Activated T-cell treated with anti-CD3 and anti-CD28 coated beads for 48 hours (primary cell): ENCODE data around the gene HECTD2.
"Not testable (repeated sequence)": the region's sequence is repeated elsewhere in the genome, so short reads cannot be mapped to it uniquely, and the experiment has no call there.

Experiments used
- DNase-seq: peaks from one replicate; pipeline ENCODE4 v3.0.0-alpha.2; 2020; ENCODE audit warnings: low read depth

Gene HECTD2

DNA sequence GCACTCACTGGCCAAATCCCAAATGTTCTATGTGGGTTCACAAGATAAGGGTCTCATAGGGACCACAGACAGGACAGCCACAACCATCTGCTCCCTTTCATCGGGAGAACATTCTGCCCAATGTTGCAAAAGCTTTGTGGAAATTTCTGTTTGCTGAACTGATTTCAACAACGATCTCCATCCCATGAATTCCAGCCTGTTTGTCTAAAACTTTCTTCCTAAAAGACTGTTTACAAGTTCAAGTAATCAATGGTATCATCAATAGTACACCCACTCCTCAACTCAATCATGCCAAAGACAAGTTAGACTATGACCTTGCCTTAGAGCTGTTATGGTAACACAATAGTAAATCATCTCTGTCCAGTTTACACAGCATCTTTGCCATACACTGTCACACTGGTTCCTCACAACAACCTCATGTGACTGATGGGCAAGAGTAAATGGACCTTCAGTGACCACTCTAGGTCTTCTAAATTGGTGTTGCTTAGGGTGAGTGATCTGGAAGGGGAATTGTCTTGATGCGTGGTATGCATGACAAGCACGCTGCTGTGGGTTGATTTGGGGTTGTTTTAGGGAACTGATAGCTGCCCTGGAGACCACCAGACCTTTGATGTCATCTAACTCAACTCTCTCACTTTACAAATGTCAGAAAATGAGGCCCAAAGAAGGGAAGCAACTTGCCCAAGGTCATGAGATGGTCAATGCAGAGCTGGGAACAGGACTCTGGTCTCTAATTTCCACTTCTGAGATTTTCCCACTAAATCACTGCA lies 127.7 kb downstream of the HECTD2 start:
- DNase-seq, result no peak

DNA sequence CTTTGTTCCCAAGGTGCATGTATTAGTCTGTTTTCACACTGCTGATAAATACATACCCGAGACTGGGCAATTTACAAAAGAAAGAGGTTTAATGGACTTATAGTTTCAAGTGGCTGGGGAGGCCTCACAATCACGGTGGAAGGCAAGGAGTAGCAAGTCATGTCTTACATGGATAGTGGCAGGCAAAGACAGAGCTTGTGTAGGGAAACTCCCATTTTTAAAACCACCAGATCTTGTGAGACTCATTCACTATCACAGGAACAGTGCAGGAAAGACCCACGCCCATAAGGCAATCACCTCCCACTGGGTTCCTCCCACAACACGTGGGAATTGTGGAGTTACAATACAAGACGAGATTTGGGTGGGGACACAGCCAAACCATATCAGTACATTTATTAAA lies 129.8 kb downstream of the HECTD2 start:
- no peak for DNase-seq

DNA sequence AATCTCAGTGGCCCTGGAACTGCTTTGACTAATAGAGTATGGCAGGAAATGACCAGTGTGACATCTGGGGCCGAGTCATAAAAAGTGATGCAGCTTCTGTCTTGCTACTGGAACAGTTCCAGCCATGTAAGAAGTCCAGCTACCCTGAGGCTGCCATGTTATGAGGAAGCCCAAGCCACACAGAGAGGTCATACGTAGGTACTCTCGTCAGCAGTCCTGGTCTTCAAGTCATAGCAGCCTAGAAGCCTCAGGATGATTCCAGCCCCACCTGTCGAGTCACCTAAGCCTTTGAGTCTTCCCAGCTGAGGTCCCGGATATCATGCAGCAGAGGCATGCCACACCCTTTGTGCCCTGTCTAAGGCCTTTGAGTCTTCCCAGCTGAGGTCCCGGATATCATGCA lies 130.6 kb downstream of the HECTD2 start:
- DNase-seq, result no peak

DNA sequence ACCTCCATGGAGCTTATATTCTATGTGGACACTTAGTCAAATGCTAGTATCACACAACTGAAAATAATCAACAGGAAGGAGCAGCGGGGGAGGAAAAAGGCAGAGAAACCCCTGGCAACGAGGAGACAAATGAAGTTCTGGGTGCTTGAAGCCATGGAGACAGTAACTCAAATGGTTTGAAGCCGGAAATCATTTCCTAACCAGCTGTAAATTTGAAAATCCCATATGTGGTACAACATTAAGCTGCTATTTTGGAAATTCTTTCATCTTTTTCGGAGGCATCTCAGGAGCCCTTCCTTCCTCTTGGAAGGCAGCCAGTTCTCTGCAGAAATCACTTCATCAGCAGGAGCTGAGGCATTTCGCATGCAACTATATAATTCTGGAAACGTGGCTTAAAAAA lies 131.3 kb downstream of the HECTD2 start:
- DNase-seq, result no peak

DNA sequence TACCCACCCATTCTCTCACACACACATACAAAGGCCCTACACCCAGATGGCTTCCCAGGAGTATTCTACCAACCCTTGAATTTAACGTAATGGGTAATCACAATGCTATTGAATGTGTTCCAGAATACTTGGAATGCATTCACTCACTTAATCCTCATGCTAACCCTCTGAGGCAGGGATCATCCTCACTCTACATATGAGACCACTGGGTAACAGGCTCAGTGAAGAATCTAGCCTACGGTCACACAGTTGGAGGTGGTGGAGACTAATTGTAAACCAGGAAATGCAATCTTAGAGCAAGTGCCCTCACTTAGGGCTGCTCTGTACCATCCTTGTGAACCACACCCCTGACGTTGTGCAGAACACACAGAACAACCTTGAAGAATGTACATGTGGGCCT lies 135.2 kb downstream of the HECTD2 start:
- DNase-seq, result no peak

DNA sequence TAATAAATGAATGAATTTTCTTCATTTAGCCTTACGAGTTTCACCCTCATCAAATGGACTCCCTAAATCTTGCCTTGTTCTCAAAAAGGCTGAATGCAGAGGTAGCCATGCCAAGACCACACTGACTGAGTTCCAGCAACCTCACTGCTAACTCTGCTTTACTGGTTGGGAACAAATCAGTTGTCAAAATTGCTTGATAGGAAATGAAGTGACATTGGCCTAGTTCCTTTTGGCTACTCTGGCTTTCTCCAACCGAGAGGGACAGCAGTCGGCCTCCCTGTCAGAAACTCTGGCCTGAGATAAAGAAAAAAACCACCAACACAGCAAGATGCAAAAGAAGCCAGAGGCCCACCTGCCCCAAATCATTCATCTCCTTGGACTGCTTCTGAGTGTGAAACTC lies 135.7 kb downstream of the HECTD2 start:
- DNase-seq, result no peak

DNA sequence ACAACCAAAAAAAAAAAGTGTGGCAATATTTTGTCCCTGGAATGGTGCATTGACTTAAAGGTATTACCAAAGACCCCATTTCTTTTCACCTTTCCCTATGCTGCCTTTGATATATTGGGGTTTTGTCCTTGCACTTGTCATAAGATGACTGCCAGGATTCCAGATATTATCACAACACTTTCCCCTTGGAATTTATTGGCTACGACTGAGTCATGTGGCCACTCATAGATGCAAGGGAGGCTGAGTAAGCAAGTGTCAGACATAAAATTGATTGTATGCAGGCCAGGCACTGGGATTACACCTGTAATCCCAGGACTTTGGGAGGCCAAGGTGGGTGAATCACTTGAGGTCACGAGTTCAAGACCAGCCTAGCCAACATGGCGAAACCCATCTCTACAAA lies 139.1 kb downstream of the HECTD2 start:
- no peak for DNase-seq

DNA sequence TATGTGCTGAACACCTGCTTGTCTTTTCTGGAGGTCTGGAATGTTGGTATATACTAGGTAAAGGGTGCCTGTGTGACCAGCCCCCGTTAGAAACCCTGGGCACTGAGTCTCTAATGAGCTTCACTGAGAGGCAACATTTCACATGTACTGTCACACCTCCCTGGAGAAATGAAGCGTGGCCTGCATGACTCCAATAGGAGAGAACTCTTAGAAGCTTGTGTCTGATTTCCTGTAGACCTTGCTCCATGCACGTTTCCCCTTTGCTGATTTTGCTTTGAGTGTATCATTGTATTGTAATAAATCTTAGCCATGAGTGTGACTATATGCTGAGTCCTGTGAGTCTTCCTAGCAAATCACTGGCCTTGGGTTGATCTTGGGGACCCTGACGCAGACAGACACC lies 139.9 kb downstream of the HECTD2 start:
- no peak for DNase-seq

DNA sequence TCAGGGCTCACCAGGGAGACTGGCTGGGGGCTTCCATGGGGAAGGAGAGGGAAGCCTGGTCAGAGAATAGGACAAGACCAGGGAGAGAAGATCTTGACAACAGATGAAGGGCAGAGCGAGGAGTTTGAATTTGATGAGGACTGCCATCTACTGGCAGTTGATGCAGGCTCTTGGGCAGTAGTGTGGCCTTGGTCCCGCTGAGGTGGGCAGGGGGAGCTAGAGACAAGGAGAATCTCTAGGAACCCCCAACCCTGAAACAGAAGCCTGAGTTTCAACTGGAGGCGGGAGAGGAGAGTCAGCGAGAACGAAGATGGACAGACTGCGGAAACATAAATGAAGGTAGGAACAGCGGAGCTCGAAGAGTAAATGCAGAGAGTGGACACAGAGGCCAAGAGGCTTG lies 141.7 kb downstream of the HECTD2 start:
- DNase-seq, result no peak

DNA sequence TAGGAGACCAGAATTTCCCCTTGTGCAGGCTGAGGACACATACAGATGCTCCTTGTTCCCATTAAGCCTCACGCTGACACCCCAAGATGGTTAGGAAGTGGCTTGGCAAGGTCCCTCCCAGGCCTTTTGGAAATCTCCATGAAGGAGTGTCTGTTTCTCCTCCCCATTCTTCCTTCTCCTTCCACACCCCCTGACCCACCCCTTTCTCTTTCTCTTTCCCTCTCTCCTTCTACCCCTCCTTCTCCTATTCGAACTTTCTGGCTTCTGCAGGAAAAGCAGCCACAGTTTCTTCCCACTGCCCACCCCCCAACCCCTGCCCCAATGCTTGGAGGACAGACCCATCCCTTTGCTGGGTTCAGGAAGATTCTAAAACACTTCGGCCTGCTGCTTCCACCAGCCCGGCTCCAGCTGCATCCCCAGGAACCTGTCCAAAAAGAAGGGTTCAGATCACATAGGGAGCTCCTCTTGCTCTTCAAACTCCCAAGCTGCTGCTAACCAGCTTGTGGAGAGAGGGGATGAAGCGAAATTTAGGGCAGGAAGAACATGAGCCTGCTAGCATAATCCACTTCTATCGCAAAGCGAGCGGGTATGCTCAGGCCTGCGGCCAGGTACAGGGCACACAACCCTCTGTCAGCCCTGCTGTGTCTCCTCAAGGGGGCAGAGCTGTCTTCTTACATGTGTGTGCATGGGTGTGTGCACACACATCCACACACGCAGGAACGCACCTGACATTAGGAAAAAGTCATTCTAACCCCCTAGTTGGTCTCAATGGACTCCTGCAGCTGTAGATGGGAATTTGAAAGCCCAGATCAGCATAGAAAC lies 142.3 kb downstream of the HECTD2 start:
- no peak for DNase-seq

DNA sequence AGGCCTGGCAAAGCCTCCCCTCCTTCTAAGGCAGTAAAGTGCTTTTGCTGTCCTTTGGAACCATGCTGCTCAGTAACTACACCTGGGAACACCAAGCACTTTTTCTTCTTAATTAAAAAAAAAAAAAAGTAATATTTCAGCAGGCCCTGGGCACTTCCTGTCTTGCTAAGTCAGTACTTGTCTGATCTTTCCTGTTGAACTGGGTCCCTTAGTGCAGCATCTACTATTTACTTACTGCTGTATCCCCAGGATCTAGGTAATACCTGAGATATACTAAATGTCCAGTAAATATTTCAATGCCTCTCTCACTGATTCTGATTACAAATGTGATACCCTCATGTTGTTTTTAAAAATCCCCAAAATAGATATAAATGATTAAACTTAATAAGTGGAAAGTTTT lies 145.3 kb downstream of the HECTD2 start:
- no peak for DNase-seq

DNA sequence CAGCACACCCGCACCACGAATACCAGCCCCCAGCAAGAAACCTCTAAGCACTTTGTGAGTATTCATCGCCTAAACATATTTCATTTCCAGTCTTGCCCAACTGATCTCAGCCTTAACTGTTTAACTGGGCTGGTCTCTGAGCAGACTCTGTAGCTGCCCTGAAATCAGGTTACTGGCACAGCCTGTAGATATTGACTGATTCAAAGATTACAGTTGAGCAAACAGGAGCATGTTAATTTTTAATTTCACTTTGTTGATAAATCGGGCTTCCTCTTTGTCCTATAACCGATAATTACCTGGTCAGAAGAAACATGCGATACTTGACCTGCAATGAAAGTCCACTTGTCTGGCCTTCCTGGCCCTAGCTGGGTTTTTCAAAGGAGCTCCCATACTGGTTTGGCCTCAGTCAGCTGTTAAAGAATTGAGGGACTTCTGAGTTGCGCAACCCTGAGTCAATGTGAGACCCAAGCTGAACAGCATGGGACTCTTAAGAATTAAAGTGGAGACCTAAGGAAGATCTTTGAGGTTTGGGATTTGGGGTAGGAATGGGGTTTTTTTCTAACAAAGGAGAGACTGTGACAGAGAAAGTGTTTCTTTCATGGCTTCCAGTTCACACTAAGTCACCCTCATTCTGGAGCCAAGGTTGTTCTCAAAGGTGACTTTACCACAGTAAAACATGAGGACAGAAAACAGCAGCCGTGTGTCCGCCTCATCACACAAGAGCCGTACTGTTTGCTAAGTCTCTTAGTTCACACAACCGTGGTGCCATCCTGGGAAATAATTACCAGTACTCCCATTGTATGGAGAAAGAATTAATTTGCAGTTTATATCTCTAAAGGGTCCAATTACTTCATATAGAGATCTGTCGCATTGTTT lies 146.8 kb downstream of the HECTD2 start:
- no peak for DNase-seq

DNA sequence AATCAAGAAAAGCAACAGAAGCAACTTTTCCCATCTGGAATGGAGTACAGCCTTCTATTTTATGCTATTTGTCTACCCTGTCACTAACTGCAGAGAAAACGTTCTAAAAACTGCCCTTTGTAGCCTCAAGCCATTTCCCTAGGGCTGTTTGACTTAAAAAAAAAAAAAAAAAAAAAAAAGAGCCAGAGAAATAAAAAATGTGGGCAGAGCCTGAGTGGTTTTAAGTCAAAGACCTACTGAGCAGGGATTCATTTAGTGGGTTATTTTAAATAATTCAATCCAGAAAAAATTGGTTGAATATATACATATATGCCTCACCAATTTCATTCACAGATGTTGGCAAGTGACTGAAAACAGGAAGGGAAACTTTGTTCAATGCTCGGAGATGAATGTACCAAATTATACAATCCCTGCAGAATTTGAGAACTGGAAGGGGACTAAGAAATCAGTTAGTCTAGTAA lies 147.5 kb downstream of the HECTD2 start:
- no peak for DNase-seq

DNA sequence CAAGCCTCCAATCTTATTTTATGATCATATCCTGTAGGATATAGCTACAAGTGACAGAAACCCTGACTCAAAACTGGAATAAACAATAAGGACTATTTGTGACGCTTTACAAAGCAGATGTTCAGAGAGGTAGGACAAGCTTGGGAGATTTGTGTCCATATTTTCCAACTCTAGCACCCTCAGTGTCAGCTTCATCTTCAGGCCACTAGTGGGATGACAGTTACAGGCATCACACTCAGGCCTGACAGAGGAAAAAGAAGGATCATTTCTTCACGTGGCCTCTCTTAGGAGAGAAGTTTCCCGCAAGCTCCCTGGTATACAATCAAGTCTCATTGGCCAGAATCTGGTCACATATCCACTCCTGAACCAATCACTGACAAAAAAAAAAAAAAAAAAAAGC lies 148.3 kb downstream of the HECTD2 start:
- DNase-seq, result no peak

DNA sequence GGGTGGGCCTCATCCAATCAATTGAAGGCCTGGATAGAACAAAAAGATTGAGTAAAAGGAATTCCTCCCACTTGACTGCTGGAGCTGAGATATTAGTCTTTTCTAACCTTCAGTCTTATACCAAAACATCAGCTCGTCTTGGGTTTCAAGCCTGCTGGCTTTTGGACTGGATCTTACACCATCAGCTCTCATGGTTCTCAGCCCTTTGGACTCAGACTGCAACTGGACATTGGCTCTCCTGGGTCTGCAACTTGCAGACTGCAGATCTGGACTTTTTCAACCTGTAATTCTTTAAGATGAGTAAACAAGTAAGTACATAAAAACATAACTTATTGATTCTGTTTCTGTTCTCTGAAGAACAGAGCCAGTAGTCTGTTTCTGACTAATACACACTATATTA lies 149.0 kb downstream of the HECTD2 start:
- DNase-seq, result no peak

DNA sequence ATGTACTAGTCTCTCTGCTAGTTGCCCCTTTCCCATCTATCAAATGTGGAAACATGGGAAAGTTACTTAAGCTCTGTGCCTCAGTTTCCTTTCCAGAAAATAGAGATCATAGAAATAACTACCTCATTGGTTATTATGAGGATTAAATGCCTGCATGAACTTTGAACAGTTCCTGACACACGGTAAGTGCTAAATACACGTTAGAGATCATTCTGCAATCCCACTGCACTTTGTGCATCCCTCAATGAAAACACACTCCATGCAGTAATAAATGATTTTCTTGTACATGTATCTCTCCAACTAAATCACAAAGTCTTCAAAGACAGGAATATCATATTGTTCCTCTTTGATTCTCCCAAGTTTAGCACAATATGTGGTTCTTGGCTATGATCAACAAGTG lies 149.6 kb downstream of the HECTD2 start:
- no peak for DNase-seq

DNA sequence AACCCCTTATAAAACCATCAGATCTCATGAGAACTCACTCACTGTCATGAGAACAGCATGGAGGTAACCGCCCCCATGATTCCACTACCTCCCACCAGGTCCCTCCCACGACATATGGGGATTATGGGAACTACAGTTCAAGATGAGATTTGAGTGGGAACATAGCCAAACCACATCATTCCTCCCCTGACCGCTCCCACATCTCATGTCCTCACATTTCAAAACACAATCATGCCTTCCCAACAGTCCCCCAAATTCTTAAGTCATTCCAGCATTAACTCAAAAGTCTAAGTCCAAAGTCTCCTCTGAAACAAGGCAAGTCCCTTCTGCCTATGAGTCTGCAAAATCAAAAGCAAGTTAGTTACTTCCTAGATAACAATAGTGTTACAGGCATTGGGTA lies 150.7 kb downstream of the HECTD2 start:
- not testable (repeated sequence) for DNase-seq

DNA sequence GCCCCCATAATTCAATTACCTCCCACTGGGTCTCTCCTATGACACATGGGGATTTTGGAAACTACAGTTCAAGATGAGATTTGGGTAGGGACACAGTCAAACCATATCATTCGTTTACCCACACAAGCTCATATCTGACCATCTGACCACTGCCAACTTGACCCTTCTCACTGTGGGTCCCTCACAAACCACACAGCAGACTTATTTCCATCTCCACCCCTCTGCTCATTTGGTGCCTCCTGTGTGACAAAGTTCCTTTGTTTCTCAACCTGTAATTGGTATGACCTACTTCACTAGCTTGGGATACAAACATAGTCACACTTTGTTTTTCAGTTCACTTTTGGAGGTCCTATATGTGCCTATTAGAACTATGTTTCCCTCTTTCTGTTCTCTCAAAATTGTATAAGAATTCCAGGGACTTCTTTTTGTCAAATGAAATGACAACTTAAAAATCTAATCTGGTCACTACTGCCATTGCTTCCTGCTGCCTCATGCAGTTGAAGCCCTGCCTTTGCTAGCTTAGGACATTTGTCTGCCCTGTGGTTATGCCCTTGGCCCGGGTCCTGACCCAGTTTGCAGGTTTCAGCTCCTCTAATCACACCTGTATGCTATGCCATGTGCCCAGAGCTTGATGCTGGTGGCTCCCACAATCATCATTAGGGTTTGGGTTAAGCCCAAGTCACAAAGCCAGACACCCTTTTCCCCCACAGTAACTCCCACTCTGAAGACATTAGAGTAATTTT lies 152.9 kb downstream of the HECTD2 start:
- DNase-seq, result no peak

DNA sequence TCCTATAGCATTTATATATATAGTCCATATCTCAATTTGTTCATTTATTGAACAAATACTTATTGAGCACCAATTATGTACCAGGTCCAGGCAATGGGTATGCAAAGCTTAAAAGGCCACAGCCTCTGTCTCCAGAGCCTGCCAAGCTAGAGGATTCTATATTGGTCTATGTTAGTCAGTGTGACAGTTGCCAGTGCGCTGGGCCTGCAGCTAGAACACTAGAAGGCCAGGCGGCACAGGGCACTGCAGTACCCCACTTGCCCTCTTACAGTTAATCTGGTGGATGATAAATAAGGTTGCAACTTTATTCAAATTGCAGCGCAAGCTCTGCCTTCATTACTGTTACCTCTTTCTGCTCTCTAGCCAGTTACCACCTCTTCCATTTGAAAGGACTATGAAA lies 153.9 kb downstream of the HECTD2 start:
- DNase-seq, result no peak
